DOHH2 (cell line): Measurements from ENCODE around the gene SEPTIN7.

ENCODE experiments used
- H3F3A ChIP-seq: fragments of 200-600 bp; sonication (generic), shearing (Covaris generic); 2 replicates; pipeline ENCODE4 v1.6.0; 2016; ENCODE audit warnings: antibody characterized with exemption, mild to moderate bottlenecking; ENCODE audit not compliant: control insufficient read depth, insufficient read depth
- H3K27ac ChIP-seq: fragments of 200-600 bp; sonication (generic); 2 replicates; pipeline ENCODE4 v1.5.1; 2014; ENCODE audit warnings: low read depth, mild to moderate bottlenecking, low read length, moderate library complexity
- H3K27me3 ChIP-seq: fragments of 200-600 bp; sonication (generic); 2 replicates; pipeline ENCODE4 v1.6.1; 2014; ENCODE audit warnings: mild to moderate bottlenecking, low read length, mixed read lengths; ENCODE audit not compliant: control insufficient read depth
- H3K36me3 ChIP-seq: fragments of 200-600 bp; sonication (generic); 2 replicates; pipeline ENCODE4 v1.6.1; 2014; ENCODE audit warnings: mild to moderate bottlenecking, low read length, moderate library complexity, mixed read lengths; ENCODE audit not compliant: control insufficient read depth
- H3K4me1 ChIP-seq: fragments of 200-600 bp; sonication (generic); 2 replicates; pipeline ENCODE4 v1.6.1; 2014; ENCODE audit warnings: mild to moderate bottlenecking, low read length, mixed read lengths; ENCODE audit not compliant: control insufficient read depth
- H3K4me2 ChIP-seq: fragments of 200-600 bp; sonication (generic); 2 replicates; pipeline ENCODE4 v1.6.0; 2014; ENCODE audit warnings: mild to moderate bottlenecking, low read length, moderate library complexity
- H3K4me3 ChIP-seq: fragments of 200-600 bp; sonication (generic); 2 replicates; pipeline ENCODE4 v1.5.1; 2014; ENCODE audit warnings: mild to moderate bottlenecking, low read length, mixed read lengths
- H3K79me2 ChIP-seq: fragments of 200-600 bp; sonication (generic); 2 replicates; pipeline ENCODE4 v1.6.1; 2014; ENCODE audit warnings: mild to moderate bottlenecking, low read length, mixed read lengths; ENCODE audit not compliant: control insufficient read depth
- H3K9me2 ChIP-seq: fragments of 200-600 bp; sonication (generic); replicated peaks from 2 replicates; pipeline ENCODE4 v1.6.1; 2014; ENCODE audit warnings: mild to moderate bottlenecking, low read length, mixed read lengths; ENCODE audit not compliant: control insufficient read depth
- H3K9me3 ChIP-seq: fragments of 200-600 bp; sonication (generic); 2 replicates; pipeline ENCODE4 v1.6.1; 2014; ENCODE audit warnings: antibody characterized with exemption, low read length, mixed read lengths; ENCODE audit not compliant: control insufficient read depth, insufficient read depth
- H4K20me1 ChIP-seq: fragments of 200-600 bp; sonication (generic); 2 replicates; pipeline ENCODE4 v1.6.0; 2014; ENCODE audit warnings: low read depth, mild to moderate bottlenecking, antibody characterized with exemption, low read length, moderate library complexity; ENCODE audit not compliant: control insufficient read depth, insufficient read depth
- CTCF ChIP-seq: fragments of 200-600 bp; sonication (generic); IDR thresholded peaks from one replicate; pipeline ENCODE4 v1.5.1; 2014; ENCODE audit warnings: antibody characterized with exemption, mild to moderate bottlenecking, low read depth, low read length; ENCODE audit not compliant: poor library complexity, severe bottlenecking
- EZH2phosphoT487 ChIP-seq: fragments of 200-600 bp; sonication (generic); IDR thresholded peaks from 2 replicates; pipeline ENCODE4 v1.6.1; 2017; ENCODE audit warnings: borderline replicate concordance, mild to moderate bottlenecking, antibody characterized with exemption, low read length, moderate library complexity, mixed read lengths

SEPTIN7 gene

DNA sequence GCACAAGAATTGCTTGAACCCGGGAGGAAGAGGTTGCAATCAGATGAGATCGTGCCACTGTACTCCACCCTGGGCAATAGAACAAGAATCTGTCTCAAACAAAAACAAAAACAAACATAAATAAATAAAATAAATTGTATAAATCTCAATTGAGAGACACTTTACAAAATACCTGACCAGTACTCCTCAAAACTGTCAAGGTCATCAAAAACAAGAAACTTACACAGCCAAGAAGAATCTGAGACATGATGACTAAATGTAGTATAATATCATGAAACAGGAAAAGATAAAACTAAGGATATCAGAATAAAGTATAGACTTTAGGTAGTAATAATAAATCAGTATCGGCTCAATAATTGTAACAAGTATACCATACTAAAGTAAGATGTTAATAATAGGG, 26.9 kb upstream of the SEPTIN7 start:
- H4K20me1 ChIP-seq, result no peaks in the 10 kb centered on the region
- H3K79me2 ChIP-seq, result no peaks in the 10 kb centered on the region
- H3F3A ChIP-seq, result no peaks in the 10 kb centered on the region
- no peaks in the 10 kb centered on the region for H3K36me3 ChIP-seq
- no peaks in the 10 kb centered on the region for H3K27me3 ChIP-seq
- H3K9me3 ChIP-seq, result no peaks in the 10 kb centered on the region
- H3K4me1 ChIP-seq, result peaks cover 11% of the 10 kb centered on the region
- H3K4me2 ChIP-seq, result no peak overlapping the region
- no peak overlapping the region for H3K27ac ChIP-seq
- TF ChIP-seq EZH2phosphoT487 (no peak), CTCF (no peak)
- no peaks in the 10 kb centered on the region for H3K9me2 ChIP-seq
- no peak overlapping the region for H3K4me3 ChIP-seq

GRCh38 chr7:35776686-35777085, 24.2 kb upstream of the SEPTIN7 start:
- no peaks in the 10 kb centered on the region for H3F3A ChIP-seq
- no peaks in the 10 kb centered on the region for H3K27me3 ChIP-seq
- TF ChIP-seq CTCF (no peak), EZH2phosphoT487 (no peak)
- no peak overlapping the region for H3K27ac ChIP-seq
- H3K9me2 ChIP-seq, result no peaks in the 10 kb centered on the region
- H3K79me2 ChIP-seq, result no peaks in the 10 kb centered on the region
- H3K4me2 ChIP-seq, result no peak overlapping the region
- no peak overlapping the region for H3K4me3 ChIP-seq
- H3K36me3 ChIP-seq, result no peaks in the 10 kb centered on the region
- H4K20me1 ChIP-seq, result no peaks in the 10 kb centered on the region
- peaks cover 11% of the 10 kb centered on the region for H3K4me1 ChIP-seq
- no peaks in the 10 kb centered on the region for H3K9me3 ChIP-seq

DNA sequence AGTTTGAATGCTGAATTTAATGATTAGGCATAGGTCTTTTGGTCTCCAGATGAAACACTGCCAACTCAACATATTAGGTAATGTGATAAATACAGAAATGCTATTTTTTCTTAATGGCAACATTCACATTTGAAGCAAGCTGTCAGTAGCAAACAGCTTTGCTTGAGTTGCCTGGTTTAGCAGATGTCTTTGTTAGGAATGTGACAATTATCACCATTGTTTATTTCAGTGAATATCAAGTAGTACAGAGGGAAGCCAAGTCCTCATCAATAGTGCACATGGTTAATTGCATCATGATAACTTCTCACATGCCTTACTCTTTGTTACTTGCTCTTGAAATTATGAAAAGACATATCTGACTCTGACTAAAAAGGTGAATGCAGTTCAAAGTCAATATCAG, 23.7 kb upstream of the SEPTIN7 start:
- Histone ChIP-seq H3K79me2 (no peaks in the 10 kb centered on the region), H3K9me2 (no peaks in the 10 kb centered on the region), H3F3A (no peaks in the 10 kb centered on the region), H3K27me3 (no peaks in the 10 kb centered on the region), H3K4me1 (peaks cover 9% of the 10 kb centered on the region), H3K27ac (no peak overlapping the region), H3K4me2 (no peak overlapping the region), H3K4me3 (no peak overlapping the region), H3K36me3 (no peaks in the 10 kb centered on the region), H4K20me1 (no peaks in the 10 kb centered on the region), H3K9me3 (no peaks in the 10 kb centered on the region)
- TF ChIP-seq CTCF (no peak), EZH2phosphoT487 (no peak)

- Histone ChIP-seq H3K4me1 (peaks cover 6% of the 10 kb centered on the region; the same call in 1 of the 2 replicates), H3K4me3 (no peak overlapping the region), H3K9me3 (no peaks in the 10 kb centered on the region), H3K9me2 (no peaks in the 10 kb centered on the region), H3K79me2 (no peaks in the 10 kb centered on the region), H3K36me3 (no peaks in the 10 kb centered on the region), H3K27me3 (no peaks in the 10 kb centered on the region), H3F3A (no peaks in the 10 kb centered on the region), H3K4me2 (no peak overlapping the region), H3K27ac (no peak overlapping the region), H4K20me1 (no peaks in the 10 kb centered on the region)
- TF ChIP-seq EZH2phosphoT487 (no peak), CTCF (no peak)
Observed at GRCh38 chr7:35780070-35780469, 20.8 kb upstream of the SEPTIN7 start.
